ENCODE results near the gene PPFIBP1.

The PPFIBP1 gene

DNA sequence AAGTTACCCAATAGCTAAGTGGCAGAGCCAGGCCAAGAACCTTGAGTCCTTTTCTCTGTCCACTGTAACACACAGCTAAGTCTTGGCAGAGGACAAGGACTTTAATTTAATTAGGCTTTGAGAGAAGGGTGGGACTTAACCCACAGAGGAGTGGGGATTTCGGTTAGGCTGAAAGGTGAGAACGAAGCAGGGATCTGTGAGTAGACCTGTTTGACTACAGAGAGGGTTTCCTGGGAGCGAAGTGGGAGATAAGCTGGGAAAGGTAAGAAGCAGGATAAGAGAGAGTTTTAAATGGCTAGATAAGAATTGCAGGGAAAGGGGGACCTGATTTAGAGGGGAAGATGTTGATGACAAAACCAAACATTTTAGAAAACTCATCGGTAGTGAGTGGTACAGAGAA lies 2.0 kb upstream of the PPFIBP1 start:
- Histone ChIP-seq H3K14ac (ENCODE audit: low read length) (peak overlapping the region; percentile 29), H4K91ac (ENCODE audit: low read depth, low read length) (peak overlapping the region; percentile 76), H2AK5ac (ENCODE audit: low read length) (peak overlapping the region; percentile 8), H3K9me3 (ENCODE audit: insufficient read depth, low read depth, low read length) (no peaks in the 10 kb centered on the region), H3K23ac (ENCODE audit: low read length) (no peak overlapping the region), H4K8ac (ENCODE audit: low read depth, low read length) (no peak overlapping the region), H3K9ac (ENCODE audit: low read length) (no peak overlapping the region), H3K4me1 (ENCODE audit: control insufficient read depth in 1 of 2, insufficient read depth in 2 of 2, low read length in 2 of 2) (peaks cover 9 to 26% of the 10 kb centered on the region in 2 experiments), H3K27me3 (ENCODE audit: insufficient read depth, low read length) (no peaks in the 10 kb centered on the region), H2BK120ac (ENCODE audit: insufficient read depth, low read length, poor library complexity) (no peak overlapping the region), H2BK5ac (ENCODE audit: low read depth, low read length, poor library complexity) (peak overlapping the region; percentile 45), H3K18ac (ENCODE audit: low read length) (no peak overlapping the region), H2AFZ (ENCODE audit: insufficient read depth, low read length, poor library complexity) (no peak overlapping the region), H2BK12ac (ENCODE audit: low read length) (peak overlapping the region; percentile 80), H3K79me1 (ENCODE audit: low read length) (peaks cover 26% of the 10 kb centered on the region), H3K36me3 (ENCODE audit: control insufficient read depth in 1 of 2, insufficient read depth in 2 of 2, low read length in 2 of 2) (no peaks in the 10 kb centered on the region), H3K4me2 (ENCODE audit: low read length) (no peak overlapping the region), H3K27ac (ENCODE audit: low read depth, low read length) (peak overlapping the region; percentile 6), H4K12ac (ENCODE audit: low read depth, low read length) (no peak overlapping the region), H3K79me2 (ENCODE audit: control insufficient read depth, insufficient read depth, low read length, poor library complexity) (peaks cover 8% of the 10 kb centered on the region), H3K4me3 (ENCODE audit: low read depth, low read length) (no peak overlapping the region), H3K4ac (ENCODE audit: low read depth, low read length) (no peak overlapping the region)
- DNase-seq: no peak
- WGBS (ENCODE audit: extremely low coverage, insufficient coverage, insufficient read length): no CpG with 5 or more reads among the region's 4 CpGs

DNA sequence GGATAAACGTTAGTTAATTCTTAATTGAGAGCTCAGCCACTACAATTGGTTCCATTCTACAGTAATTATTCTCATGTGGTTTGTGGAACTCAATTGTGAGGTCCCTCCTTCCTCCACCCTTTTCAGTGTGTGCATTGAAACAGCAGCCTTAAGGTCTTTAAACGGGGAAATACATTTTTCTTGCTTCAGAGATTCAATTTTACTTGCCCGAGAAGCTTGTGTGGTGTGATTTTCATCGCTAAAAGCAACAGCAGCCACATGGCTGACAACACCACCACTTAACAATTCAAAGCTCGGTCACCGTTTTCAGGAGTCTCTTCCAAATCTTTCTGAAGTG lies 733 bp upstream of the PPFIBP1 start:
- Histone ChIP-seq H3K36me3 (ENCODE audit: control insufficient read depth in 1 of 2, insufficient read depth in 2 of 2, low read length in 2 of 2) (peaks cover 3 to 5% of the 10 kb centered on the region in 2 experiments), H2AK5ac (ENCODE audit: low read length) (no peak overlapping the region), H3K4me2 (ENCODE audit: low read length) (peak overlapping the region; percentile 72), H3K4me1 (ENCODE audit: control insufficient read depth in 1 of 2, insufficient read depth in 2 of 2, low read length in 2 of 2) (peaks cover 13 to 25% of the 10 kb centered on the region in 2 experiments), H3K79me2 (ENCODE audit: control insufficient read depth, insufficient read depth, low read length, poor library complexity) (peaks cover 14% of the 10 kb centered on the region), H2AFZ (ENCODE audit: insufficient read depth, low read length, poor library complexity) (no peak overlapping the region), H4K8ac (ENCODE audit: low read depth, low read length) (no peak overlapping the region), H4K91ac (ENCODE audit: low read depth, low read length) (peak overlapping the region; percentile 90), H2BK120ac (ENCODE audit: insufficient read depth, low read length, poor library complexity) (peak overlapping the region; percentile 48), H3K14ac (ENCODE audit: low read length) (peak overlapping the region; percentile 8), H3K27ac (ENCODE audit: low read depth, low read length) (peak overlapping the region; percentile 98), H3K79me1 (ENCODE audit: low read length) (peaks cover 25% of the 10 kb centered on the region), H2BK5ac (ENCODE audit: low read depth, low read length, poor library complexity) (peak overlapping the region; percentile 89), H3K27me3 (ENCODE audit: insufficient read depth, low read length) (no peaks in the 10 kb centered on the region), H3K23ac (ENCODE audit: low read length) (no peak overlapping the region), H3K9me3 (ENCODE audit: insufficient read depth, low read depth, low read length) (no peaks in the 10 kb centered on the region), H3K4me3 (ENCODE audit: low read depth, low read length) (no peak overlapping the region), H3K4ac (ENCODE audit: low read depth, low read length) (no peak overlapping the region), H3K18ac (ENCODE audit: low read length) (no peak overlapping the region), H4K12ac (ENCODE audit: low read depth, low read length) (no peak overlapping the region), H2BK12ac (ENCODE audit: low read length) (no peak overlapping the region), H3K9ac (ENCODE audit: low read length) (peak overlapping the region; percentile 62)
- no CpG with 5 or more reads among the region's 6 CpGs for WGBS (ENCODE audit: extremely low coverage, insufficient coverage, insufficient read length)
- DNase-seq: no peak

DNA sequence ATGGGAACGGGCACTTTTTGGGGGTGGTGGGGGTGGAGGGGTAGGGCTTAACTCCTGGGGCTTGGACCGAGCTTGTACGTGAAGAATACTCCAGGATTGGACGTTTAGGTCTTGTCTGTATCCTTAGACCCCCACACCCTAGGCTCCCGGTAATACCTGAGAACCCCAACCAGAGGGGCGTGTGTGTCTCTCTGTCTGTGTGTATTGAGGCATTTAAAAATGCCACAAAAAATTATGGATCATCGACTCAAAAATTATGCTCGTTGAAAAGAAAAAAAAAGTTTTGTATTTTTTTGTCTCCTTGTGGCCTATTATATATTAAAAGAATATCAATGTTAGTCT lies 459 bp downstream of the PPFIBP1 start:
- Histone ChIP-seq H4K91ac (ENCODE audit: low read depth, low read length) (peak overlapping the region; percentile 92), H2BK12ac (ENCODE audit: low read length) (no peak overlapping the region), H3K79me1 (ENCODE audit: low read length) (peaks cover 25% of the 10 kb centered on the region), H3K18ac (ENCODE audit: low read length) (peak overlapping the region; percentile 94), H4K8ac (ENCODE audit: low read depth, low read length) (peak overlapping the region; percentile 68), H3K4me1 (ENCODE audit: control insufficient read depth in 1 of 2, insufficient read depth in 2 of 2, low read length in 2 of 2) (peaks cover 13 to 23% of the 10 kb centered on the region in 2 experiments), H3K36me3 (ENCODE audit: control insufficient read depth in 1 of 2, insufficient read depth in 2 of 2, low read length in 2 of 2) (peaks cover 3 to 5% of the 10 kb centered on the region in 2 experiments), H3K14ac (ENCODE audit: low read length) (peak overlapping the region; percentile 56), H4K12ac (ENCODE audit: low read depth, low read length) (peak overlapping the region; percentile 76), H3K79me2 (ENCODE audit: control insufficient read depth, insufficient read depth, low read length, poor library complexity) (peaks cover 14% of the 10 kb centered on the region), H2BK5ac (ENCODE audit: low read depth, low read length, poor library complexity) (peak overlapping the region; percentile 90), H3K9me3 (ENCODE audit: insufficient read depth, low read depth, low read length) (no peaks in the 10 kb centered on the region), H3K27ac (ENCODE audit: low read depth, low read length) (peak overlapping the region; percentile 96), H3K27me3 (ENCODE audit: insufficient read depth, low read length) (no peaks in the 10 kb centered on the region), H3K9ac (ENCODE audit: low read length) (peak overlapping the region; percentile 89), H2AK5ac (ENCODE audit: low read length) (no peak overlapping the region), H2BK120ac (ENCODE audit: insufficient read depth, low read length, poor library complexity) (peak overlapping the region; percentile 79), H3K4me2 (ENCODE audit: low read length) (peak overlapping the region; percentile 56), H3K4ac (ENCODE audit: low read depth, low read length) (peak overlapping the region; percentile 63), H3K4me3 (ENCODE audit: low read depth, low read length) (peak overlapping the region; percentile 87), H2AFZ (ENCODE audit: insufficient read depth, low read length, poor library complexity) (peak overlapping the region; percentile 38), H3K23ac (ENCODE audit: low read length) (no peak overlapping the region)
- WGBS (ENCODE audit: extremely low coverage, insufficient coverage, insufficient read length): no CpG with 5 or more reads among the region's 8 CpGs
- DNase-seq: no peak

DNA sequence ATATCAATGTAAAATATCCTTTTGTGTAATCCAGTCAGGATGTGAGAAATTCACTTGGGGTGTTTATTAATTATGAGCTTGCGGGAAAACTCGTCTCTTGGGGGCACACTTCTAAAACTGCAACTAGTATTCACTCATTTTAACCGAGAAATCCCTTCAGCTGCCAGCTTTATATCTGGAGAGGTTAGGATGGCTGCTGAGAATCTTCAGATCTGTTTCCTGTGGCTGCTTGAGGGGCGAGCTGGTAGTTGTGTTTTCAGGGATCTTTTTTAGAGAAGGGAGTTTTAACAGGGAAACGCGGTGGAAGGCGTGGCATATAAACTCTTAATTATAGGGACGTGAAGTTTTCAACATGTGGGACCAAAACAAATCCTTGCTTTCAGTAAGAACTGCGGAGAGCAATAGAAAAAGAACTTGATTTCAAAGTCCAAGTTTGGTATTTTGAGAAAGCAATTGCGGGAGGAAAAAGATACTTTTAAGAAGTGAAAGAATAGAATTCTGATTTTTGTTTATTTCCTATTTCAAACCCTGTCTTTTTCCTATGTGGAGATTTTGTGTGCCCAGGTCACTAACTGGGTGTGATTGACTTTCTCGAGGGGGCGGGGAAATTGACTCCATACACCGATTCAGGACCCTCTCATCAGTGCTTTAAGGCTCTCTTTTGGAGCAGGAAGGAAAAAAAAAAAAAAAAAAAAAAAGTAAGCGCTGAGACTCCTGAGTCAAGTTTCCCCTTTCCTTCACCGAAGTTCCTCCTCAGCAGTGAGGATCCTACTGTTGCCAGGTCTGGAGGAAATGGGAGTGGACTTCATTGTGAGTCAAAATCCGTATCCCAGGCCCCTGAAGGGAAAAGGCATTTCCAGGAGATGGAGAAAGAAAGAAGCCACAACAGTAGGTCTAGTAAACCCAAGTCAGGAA lies 1.1 kb downstream of the PPFIBP1 start:
- Histone ChIP-seq H2AK5ac (ENCODE audit: low read length) (no peak overlapping the region), H2AFZ (ENCODE audit: insufficient read depth, low read length, poor library complexity) (no peak overlapping the region), H4K12ac (ENCODE audit: low read depth, low read length) (no peak overlapping the region), H2BK12ac (ENCODE audit: low read length) (no peak overlapping the region), H3K79me2 (ENCODE audit: control insufficient read depth, insufficient read depth, low read length, poor library complexity) (peaks cover 14% of the 10 kb centered on the region), H3K79me1 (ENCODE audit: low read length) (peaks cover 25% of the 10 kb centered on the region), H3K9me3 (ENCODE audit: insufficient read depth, low read depth, low read length) (no peaks in the 10 kb centered on the region), H3K18ac (ENCODE audit: low read length) (no peak overlapping the region), H2BK120ac (ENCODE audit: insufficient read depth, low read length, poor library complexity) (peak overlapping the region; percentile 23), H3K4me2 (ENCODE audit: low read length) (peak overlapping the region; percentile 78), H3K36me3 (ENCODE audit: control insufficient read depth in 1 of 2, insufficient read depth in 2 of 2, low read length in 2 of 2) (peaks cover 3 to 6% of the 10 kb centered on the region in 2 experiments), H3K4me1 (ENCODE audit: control insufficient read depth in 1 of 2, insufficient read depth in 2 of 2, low read length in 2 of 2) (peaks cover 13 to 21% of the 10 kb centered on the region in 2 experiments), H3K27me3 (ENCODE audit: insufficient read depth, low read length) (no peaks in the 10 kb centered on the region), H2BK5ac (ENCODE audit: low read depth, low read length, poor library complexity) (peak overlapping the region; percentile 30), H3K4ac (ENCODE audit: low read depth, low read length) (peak overlapping the region; percentile 85), H4K8ac (ENCODE audit: low read depth, low read length) (no peak overlapping the region), H4K91ac (ENCODE audit: low read depth, low read length) (peak overlapping the region; percentile 45), H3K23ac (ENCODE audit: low read length) (no peak overlapping the region), H3K4me3 (ENCODE audit: low read depth, low read length) (peak overlapping the region; percentile 67), H3K14ac (ENCODE audit: low read length) (peak overlapping the region; percentile 66), H3K27ac (ENCODE audit: low read depth, low read length) (peak overlapping the region; percentile 57), H3K9ac (ENCODE audit: low read length) (peak overlapping the region; percentile 78)
- peak; percentile 13 to 28 for DNase-seq
- no CpG with 5 or more reads among the region's 16 CpGs for WGBS (ENCODE audit: extremely low coverage, insufficient coverage, insufficient read length)

Measured in trophoblast cell (in vitro differentiated cells and primary cell).